Mesendoderm (in vitro differentiated cells): ENCODE measurements around the gene ST3GAL4.

Source experiments
- DNase-seq: peaks from one replicate; pipeline ENCODE4 v3.0.0; 2013
- H2AK5ac ChIP-seq: 2 replicates; pipeline ENCODE4 v1.6.1; 2013; ENCODE audit warnings: low read length, inconsistent platforms
- H2BK120ac ChIP-seq: 2 replicates; pipeline ENCODE4 v1.6.1; 2013; ENCODE audit warnings: low read depth, mild to moderate bottlenecking, low read length, moderate library complexity, mixed read lengths
- H2BK15ac ChIP-seq: replicated peaks from 2 replicates; pipeline ENCODE4 v1.6.1; 2013; ENCODE audit warnings: low read depth, mild to moderate bottlenecking, moderate library complexity
- H2BK5ac ChIP-seq: 2 replicates; pipeline ENCODE4 v1.6.1; 2013; ENCODE audit warnings: low read length, inconsistent platforms
- H3K18ac ChIP-seq: 2 replicates; pipeline ENCODE4 v1.6.1; 2013; ENCODE audit warnings: mild to moderate bottlenecking, low read length, mixed read lengths
- H3K23ac ChIP-seq: one replicate; pipeline ENCODE4 v1.6.1; 2013; ENCODE audit warnings: low read length
- H3K27ac ChIP-seq: 2 replicates; pipeline ENCODE4 v1.5.1; 2013; ENCODE audit warnings: low read depth, mild to moderate bottlenecking, inconsistent platforms, low read length, moderate library complexity
- H3K27me3 ChIP-seq: 2 replicates; pipeline ENCODE4 v1.6.1; 2013; ENCODE audit warnings: low read length, control low read depth, mild to moderate bottlenecking, inconsistent platforms; ENCODE audit not compliant: insufficient read depth, poor library complexity
- H3K36me3 ChIP-seq: 2 replicates; pipeline ENCODE4 v1.6.1; 2013; ENCODE audit warnings: low read length, inconsistent platforms; ENCODE audit not compliant: control insufficient read depth, insufficient read depth
- H3K4ac ChIP-seq: one replicate; pipeline ENCODE4 v1.6.1; 2013; ENCODE audit warnings: low read depth, mild to moderate bottlenecking, low read length, moderate library complexity
- H3K4me1 ChIP-seq: 2 replicates; pipeline ENCODE4 v1.6.1; 2013; ENCODE audit warnings: low read depth, low read length, inconsistent platforms; ENCODE audit not compliant: control insufficient read depth
- H3K4me2 ChIP-seq: 2 replicates; pipeline ENCODE4 v1.6.1; 2013; ENCODE audit warnings: low read length
- H3K4me3 ChIP-seq: 2 replicates; pipeline ENCODE4 v1.5.1; 2013; ENCODE audit warnings: mild to moderate bottlenecking, low read length
- H3K56ac ChIP-seq: one replicate; pipeline ENCODE4 v1.6.1; 2013; ENCODE audit warnings: low read length
- H3K79me1 ChIP-seq: 2 replicates; pipeline ENCODE4 v1.6.1; 2013; ENCODE audit warnings: low read length, inconsistent platforms
- H3K79me2 ChIP-seq: 2 replicates; pipeline ENCODE4 v1.6.1; 2013; ENCODE audit warnings: mild to moderate bottlenecking, low read length; ENCODE audit not compliant: control insufficient read depth, insufficient read depth
- H3K9ac ChIP-seq: 2 replicates; pipeline ENCODE4 v1.6.1; 2013; ENCODE audit warnings: low read length, inconsistent platforms
- H4K5ac ChIP-seq: one replicate; pipeline ENCODE4 v1.6.1; 2013; ENCODE audit warnings: low read length
- H4K8ac ChIP-seq: one replicate; pipeline ENCODE4 v1.6.1; 2013; ENCODE audit warnings: low read depth, mild to moderate bottlenecking, control low read depth, low read length, moderate library complexity
- WGBS: extraction: QIAGEN DNeasy Blood & Tissue Kit; methylation state at CpG from one replicate; pipeline ENCODE4 v1.1.7; 2013; ENCODE audit warnings: low lambda C conversion rate, missing lambda C conversion rate; ENCODE audit not compliant: insufficient coverage; ENCODE audit errors: extremely low coverage; 5-methylcytosine and 5-hydroxymethylcytosine counted together

The ST3GAL4 gene

DNA sequence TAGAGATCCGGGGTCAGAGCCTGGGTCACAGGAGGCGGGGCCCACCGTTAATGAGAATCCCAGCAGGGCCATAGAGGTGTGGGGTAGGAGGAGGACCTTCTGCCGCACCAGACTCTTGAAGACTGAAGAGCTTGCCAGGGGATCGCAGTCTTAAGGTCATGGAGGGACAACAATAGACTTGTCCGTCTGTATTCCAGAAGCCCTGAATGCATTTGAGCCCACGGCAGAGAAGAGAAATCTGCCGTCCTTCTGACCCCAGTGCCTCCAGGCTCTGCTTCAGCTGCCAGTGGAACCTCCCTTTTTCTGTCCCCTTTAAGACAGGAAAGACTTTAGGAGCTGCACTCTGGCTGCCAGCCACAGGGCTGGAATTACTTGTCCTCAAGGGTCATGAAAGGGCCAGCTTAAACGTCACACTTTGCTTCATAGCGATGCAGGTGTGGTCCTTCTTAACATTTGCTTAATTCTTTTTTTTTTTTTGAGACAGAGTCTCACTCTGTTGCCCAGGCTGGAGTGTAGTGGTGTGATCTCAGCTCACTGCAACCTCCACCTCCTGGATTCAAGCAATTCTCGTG, 15.5 kb upstream of the ST3GAL4 start:
- H3K36me3 ChIP-seq, result peaks cover 2% of the 10 kb centered on the region
- no peak overlapping the region for H4K8ac ChIP-seq
- H3K4ac ChIP-seq, result no peak overlapping the region
- H3K4me3 ChIP-seq, result no peak overlapping the region
- no peak for DNase-seq
- no peak overlapping the region for H2BK5ac ChIP-seq
- no peak overlapping the region for H3K18ac ChIP-seq
- H2BK120ac ChIP-seq, result no peak overlapping the region
- no peak overlapping the region for H3K27ac ChIP-seq
- WGBS, result no CpG with 5 or more reads among the region's 11 CpGs
- no peak overlapping the region for H3K23ac ChIP-seq
- no peak overlapping the region for H4K5ac ChIP-seq
- H3K4me2 ChIP-seq, result no peak overlapping the region
- no peak overlapping the region for H3K56ac ChIP-seq
- H2AK5ac ChIP-seq, result no peak overlapping the region
- H2BK15ac ChIP-seq, result no peak overlapping the region
- H3K79me2 ChIP-seq, result no peaks in the 10 kb centered on the region
- H3K4me1 ChIP-seq, result peaks cover 2% of the 10 kb centered on the region
- H3K79me1 ChIP-seq, result no peaks in the 10 kb centered on the region
- H3K27me3 ChIP-seq, result no peaks in the 10 kb centered on the region
- no peak overlapping the region for H3K9ac ChIP-seq

DNA sequence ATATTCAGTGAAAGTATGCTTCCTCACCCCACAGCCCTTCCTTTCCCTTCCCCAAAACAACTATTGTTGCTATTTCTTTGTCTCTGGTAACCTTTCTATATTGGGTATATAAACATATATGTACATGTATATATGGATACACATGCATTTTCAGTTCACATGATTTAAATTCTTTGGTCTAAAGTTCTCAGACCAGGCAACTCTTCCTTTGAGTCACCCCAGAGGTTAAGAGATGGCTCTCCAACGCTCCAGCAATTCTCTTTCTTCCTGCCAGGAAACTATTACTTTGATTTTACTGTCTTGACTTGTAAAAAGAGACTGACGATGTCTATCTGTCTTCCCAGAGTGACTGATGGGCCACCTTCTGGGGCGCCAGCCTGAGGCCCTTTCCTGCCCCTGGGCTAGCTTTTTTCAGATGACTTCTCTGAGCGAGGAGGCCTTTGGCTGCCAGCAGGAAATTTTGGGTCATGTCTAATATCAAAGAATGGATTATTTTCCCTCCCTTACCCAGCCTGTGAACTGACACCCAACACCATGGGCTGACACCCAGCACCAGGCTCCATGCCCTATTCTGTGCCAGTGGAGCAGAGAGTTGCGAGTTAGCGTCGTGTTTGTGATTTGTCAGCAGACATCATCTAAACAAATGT, 14.4 kb upstream of the ST3GAL4 start:
- no peak overlapping the region for H2BK120ac ChIP-seq
- H3K4me3 ChIP-seq, result no peak overlapping the region
- DNase-seq, result no peak
- no peak overlapping the region for H4K8ac ChIP-seq
- H3K4ac ChIP-seq, result no peak overlapping the region
- peaks cover 11% of the 10 kb centered on the region for H3K4me1 ChIP-seq
- H2AK5ac ChIP-seq, result no peak overlapping the region
- H3K4me2 ChIP-seq, result no peak overlapping the region
- H4K5ac ChIP-seq, result no peak overlapping the region
- H2BK5ac ChIP-seq, result no peak overlapping the region
- H3K36me3 ChIP-seq, result peaks cover 2% of the 10 kb centered on the region
- no peak overlapping the region for H3K56ac ChIP-seq
- H3K27me3 ChIP-seq, result no peaks in the 10 kb centered on the region
- no peaks in the 10 kb centered on the region for H3K79me1 ChIP-seq
- no peak overlapping the region for H3K9ac ChIP-seq
- no CpG with 5 or more reads among the region's 7 CpGs for WGBS
- H3K23ac ChIP-seq, result no peak overlapping the region
- no peaks in the 10 kb centered on the region for H3K79me2 ChIP-seq
- H3K18ac ChIP-seq, result no peak overlapping the region
- H3K27ac ChIP-seq, result no peak overlapping the region
- no peak overlapping the region for H2BK15ac ChIP-seq

DNA sequence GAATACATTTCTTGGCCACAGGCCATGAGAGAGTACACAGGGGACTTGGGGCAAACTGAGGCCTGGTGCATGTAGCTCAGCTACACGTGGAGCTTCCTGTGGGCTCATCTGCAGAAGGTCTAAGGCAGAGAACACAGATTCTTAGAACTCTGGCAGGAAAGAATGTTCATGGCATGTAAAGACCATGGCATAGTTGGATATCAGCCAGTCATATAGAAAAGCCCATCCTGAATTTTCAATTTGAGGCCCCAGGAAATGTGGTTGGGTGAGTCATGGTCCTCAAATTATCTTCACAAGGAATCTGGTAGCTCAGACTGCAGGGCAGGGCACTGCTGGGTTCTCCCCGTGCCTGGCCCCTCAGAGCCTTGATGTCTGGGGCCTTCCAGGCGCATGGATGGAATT, 13.7 kb upstream of the ST3GAL4 start:
- H3K56ac ChIP-seq, result no peak overlapping the region
- H3K23ac ChIP-seq, result no peak overlapping the region
- no peaks in the 10 kb centered on the region for H3K79me2 ChIP-seq
- H3K9ac ChIP-seq, result no peak overlapping the region
- H2BK120ac ChIP-seq, result no peak overlapping the region
- WGBS, result no CpG with 5 or more reads among the region's 3 CpGs
- H2AK5ac ChIP-seq, result no peak overlapping the region
- no peaks in the 10 kb centered on the region for H3K27me3 ChIP-seq
- H4K5ac ChIP-seq, result no peak overlapping the region
- no peak overlapping the region for H4K8ac ChIP-seq
- no peak overlapping the region for H3K4me2 ChIP-seq
- no peak overlapping the region for H3K4ac ChIP-seq
- H3K18ac ChIP-seq, result no peak overlapping the region
- no peaks in the 10 kb centered on the region for H3K79me1 ChIP-seq
- H2BK5ac ChIP-seq, result no peak overlapping the region
- H2BK15ac ChIP-seq, result no peak overlapping the region
- no peak overlapping the region for H3K4me3 ChIP-seq
- peaks cover 15% of the 10 kb centered on the region for H3K4me1 ChIP-seq
- H3K36me3 ChIP-seq, result peaks cover 2% of the 10 kb centered on the region
- H3K27ac ChIP-seq, result no peak overlapping the region
- DNase-seq, result no peak

DNA sequence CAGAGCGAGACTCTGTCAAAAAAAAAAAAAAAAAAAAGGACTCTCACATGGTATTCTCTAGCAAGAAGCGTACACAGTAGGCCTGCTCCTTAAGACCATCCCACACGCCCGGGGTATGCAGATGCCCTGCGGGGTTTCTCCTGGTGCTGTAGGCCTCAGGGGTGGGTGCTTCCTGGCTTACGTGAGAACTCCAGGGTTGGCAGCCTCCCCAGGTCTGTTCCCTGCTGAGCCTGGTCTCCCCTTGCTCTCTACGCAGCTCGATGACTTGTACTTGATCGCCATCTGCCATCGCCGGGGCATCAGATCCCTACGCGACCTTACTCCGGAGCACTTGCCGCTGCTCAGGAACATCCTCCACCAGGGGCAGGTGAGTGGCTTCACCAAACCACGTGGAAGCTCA, 12.4 kb upstream of the ST3GAL4 start:
- Histone ChIP-seq H3K4ac (no peak overlapping the region), H4K8ac (no peak overlapping the region), H3K79me1 (peaks cover 3% of the 10 kb centered on the region), H3K4me1 (peaks cover 21% of the 10 kb centered on the region), H3K27ac (no peak overlapping the region), H3K4me2 (no peak overlapping the region), H3K79me2 (no peaks in the 10 kb centered on the region), H2BK15ac (no peak overlapping the region), H3K4me3 (no peak overlapping the region), H2BK5ac (no peak overlapping the region), H3K36me3 (peaks cover 2% of the 10 kb centered on the region), H3K56ac (no peak overlapping the region), H2BK120ac (no peak overlapping the region), H2AK5ac (no peak overlapping the region), H3K27me3 (no peaks in the 10 kb centered on the region), H3K18ac (no peak overlapping the region), H3K23ac (no peak overlapping the region), H3K9ac (no peak overlapping the region), H4K5ac (no peak overlapping the region)
- no CpG with 5 or more reads among the region's 16 CpGs for WGBS
- no peak for DNase-seq

DNA sequence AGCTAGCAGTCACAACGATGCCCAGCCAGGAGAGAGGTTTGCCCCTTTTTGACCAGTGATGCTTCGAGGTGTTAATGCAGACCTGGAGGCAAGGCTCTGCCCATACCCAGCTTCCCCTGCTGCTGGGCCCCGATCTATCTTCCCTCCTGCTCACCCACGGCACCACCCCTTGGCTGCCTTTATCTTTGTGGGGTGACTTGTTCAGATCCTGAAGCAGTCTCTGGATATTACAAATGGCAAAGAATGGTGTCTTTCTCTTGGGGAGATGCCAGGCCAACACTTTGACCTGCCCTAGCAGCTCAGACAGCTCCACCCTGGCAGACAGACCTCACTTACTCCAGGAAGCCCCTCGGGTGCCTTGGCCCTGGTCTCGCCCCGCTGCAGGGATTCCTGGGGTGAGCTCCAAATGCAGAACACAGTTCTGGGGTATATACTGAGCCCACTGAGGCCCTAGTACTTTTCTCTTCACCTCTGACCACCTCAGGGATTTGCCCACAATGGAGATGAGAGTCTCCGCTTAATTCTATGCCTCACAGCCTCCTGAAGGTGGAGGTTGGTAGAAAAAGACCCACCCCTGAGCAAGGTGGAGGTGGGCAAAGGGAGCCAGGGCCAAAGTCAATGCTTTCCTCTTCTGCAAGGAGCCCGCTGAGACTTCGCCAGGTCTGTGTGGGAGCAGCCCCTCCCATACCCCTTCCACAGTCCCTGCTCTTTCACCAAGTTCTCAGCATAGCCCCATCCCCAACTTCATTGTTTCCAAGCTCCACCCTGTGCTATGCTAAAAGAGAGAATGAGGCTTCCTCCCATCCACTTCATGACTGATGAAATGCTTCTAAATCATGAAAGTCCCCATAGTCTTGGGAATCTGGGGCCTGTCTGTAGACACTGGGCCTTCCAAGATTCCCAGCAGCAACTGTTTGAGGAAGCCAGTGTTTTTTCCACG, 11.1 kb upstream of the ST3GAL4 start:
- Histone ChIP-seq H3K23ac (no peak overlapping the region), H2BK5ac (no peak overlapping the region), H3K36me3 (no peaks in the 10 kb centered on the region), H3K79me2 (no peaks in the 10 kb centered on the region), H4K5ac (no peak overlapping the region), H3K4me1 (peaks cover 29% of the 10 kb centered on the region), H3K9ac (no peak overlapping the region), H3K27ac (no peak overlapping the region), H2BK15ac (no peak overlapping the region), H3K4me2 (no peak overlapping the region), H4K8ac (no peak overlapping the region), H3K27me3 (no peaks in the 10 kb centered on the region), H2BK120ac (no peak overlapping the region), H3K4ac (no peak overlapping the region), H3K18ac (no peak overlapping the region), H3K56ac (peak overlapping the region; percentile 87), H3K4me3 (no peak overlapping the region), H2AK5ac (peak overlapping the region; percentile 97), H3K79me1 (peaks cover 7% of the 10 kb centered on the region)
- no peak for DNase-seq
- WGBS, result no CpG with 5 or more reads among the region's 11 CpGs
